GM19397 (cell line): ENCODE data around the gene FAXC.
"Not testable (repeated sequence)": the region's sequence is repeated elsewhere in the genome, so short reads cannot be mapped to it uniquely, and the experiment has no call there.

Experiments
- ATAC-seq: cut with Tn5 transposase; IDR thresholded peaks from one replicate; pipeline ENCODE4 v1.9.1; 2021; ENCODE audit warnings: mild to moderate bottlenecking, moderate library complexity; ENCODE audit not compliant: unreplicated experiment

FAXC gene

DNA sequence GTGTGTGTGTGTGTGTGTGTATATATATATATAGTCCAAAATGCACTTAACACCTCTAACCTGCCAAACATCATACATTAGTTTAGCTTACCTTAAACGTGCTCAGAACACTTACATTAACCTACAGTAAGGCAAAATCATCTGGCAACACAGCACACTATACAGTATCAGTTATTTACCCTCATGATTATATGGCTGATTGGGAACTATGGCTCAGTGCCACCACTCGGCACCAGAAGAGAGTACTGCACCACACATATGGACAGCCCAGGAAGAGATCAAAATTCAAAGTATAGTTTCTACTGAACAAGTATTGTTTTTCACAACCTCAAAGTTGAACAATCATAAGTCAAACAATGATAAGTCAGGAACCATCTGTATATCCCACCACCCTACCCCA lies 59.8 kb downstream of the FAXC start:
- no peak for ATAC-seq

DNA sequence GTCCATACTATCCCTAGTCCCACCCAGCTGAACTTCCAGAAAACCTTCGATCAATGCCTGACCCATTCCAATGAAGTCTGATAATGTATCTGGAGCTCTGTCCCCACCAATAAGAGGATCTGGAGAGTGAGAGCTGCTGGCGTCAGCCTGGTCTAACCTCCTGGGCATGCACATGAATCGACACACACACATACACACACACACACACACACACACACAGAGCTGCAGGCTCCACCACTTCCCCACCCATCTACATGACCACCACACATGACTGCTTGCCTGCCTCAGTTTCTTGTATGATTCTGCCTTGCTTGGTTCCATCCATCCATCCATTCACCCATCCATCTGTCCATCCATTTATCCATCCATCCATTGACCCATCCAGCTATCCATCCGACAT lies 60.8 kb downstream of the FAXC start:
- ATAC-seq, result no peak

DNA sequence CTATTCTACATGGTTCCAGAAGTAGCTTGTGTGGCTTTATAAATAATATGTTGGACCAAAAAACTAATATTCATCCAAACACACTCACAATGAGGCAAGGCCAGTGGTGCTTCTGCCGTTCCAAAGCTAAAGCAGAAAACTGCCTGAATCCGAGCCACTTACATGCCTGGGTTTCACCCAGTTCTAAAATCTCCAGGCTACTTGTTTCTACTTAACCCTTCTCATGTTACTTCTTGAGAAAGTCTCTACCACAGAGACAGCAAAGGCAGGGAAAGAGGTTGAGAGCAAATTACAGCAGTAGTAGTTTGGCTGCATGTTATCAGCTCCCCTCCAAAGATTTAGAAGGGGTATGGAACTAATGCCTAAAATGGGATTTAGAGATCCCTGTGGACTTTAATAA lies 62.0 kb downstream of the FAXC start:
- ATAC-seq, result no peak

DNA sequence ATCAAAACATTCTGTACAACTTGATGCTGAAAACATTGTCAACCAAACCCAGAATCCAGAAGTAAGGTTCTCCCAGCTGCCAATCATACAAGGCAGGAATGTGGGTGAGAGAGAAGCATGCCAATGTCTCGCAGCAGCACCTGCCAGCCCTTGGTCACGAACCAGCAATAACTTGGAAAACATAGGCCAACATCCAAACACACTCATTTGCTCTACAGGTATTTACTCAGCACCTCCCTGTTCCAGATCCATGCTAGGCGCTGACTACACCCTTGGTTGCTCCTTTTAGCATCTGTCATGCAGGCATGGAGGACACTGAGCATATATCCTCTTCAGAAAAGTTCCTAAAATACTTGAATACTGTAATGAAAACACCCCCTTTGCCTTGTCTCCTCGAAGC lies 63.6 kb downstream of the FAXC start:
- ATAC-seq, result no peak

DNA sequence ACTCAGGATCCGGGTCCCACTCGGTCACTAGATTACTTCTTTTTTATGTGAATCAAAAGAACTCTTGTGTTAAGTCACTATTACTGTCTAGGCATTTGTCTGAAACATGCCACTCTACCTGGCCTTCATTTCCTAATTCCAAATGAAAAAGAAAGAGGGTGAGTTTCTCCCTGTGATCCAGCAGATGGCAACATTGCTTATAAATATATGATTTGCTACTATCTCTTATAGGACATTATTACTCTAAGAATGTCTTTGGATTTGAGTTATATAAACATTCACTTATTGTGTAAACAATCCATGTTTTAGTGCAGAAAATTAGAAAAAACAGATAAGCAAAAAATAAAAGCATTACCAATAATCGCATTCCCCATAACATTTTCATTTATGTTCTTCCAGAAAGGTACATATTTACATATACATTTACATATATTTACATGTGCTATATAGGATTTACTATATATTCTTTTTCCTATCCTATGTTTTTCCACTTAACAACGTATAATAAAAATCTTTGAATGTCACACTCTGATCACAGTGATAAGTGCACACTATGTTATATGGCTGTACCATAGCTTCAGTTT lies 66.9 kb downstream of the FAXC start:
- no peak for ATAC-seq

DNA sequence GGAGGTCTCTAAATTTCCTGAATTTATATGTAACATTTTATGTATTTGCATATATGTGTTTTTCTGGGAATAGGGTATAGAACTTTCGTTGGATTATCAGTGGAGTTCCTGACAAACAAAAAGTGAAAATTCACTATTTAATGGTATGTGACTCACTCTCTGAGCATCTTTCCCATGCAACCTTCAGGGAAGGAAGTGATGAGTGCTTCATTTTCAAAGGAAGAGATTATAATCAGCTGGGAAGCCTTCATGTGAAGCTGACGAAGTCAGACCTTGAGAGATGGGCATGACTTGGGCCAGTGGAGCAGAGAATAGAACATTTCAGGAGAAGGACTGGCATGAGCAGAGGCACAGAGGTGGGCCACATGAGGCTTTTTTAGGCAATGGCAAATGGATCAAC lies 72.7 kb downstream of the FAXC start:
- ATAC-seq, result no peak

DNA sequence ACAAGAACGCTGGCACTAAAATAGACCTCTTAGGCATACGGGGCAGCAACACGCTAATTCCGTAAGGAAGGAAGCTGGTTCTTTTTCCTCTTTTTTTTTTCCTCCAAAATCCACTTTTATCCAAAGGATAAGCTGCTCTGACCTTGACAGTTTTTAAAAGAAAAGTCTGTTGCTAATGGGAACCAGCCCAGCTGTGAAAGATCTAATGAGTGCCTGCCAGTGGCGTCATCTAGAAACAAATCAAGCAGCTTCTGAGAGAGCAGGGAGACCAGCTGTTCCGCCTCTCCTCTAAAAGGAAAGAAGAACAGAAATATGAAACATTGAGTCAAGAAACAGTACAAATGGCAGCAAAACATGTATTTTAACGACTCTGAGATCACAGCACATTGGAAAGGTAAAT lies 78.6 kb downstream of the FAXC start:
- no peak for ATAC-seq

DNA sequence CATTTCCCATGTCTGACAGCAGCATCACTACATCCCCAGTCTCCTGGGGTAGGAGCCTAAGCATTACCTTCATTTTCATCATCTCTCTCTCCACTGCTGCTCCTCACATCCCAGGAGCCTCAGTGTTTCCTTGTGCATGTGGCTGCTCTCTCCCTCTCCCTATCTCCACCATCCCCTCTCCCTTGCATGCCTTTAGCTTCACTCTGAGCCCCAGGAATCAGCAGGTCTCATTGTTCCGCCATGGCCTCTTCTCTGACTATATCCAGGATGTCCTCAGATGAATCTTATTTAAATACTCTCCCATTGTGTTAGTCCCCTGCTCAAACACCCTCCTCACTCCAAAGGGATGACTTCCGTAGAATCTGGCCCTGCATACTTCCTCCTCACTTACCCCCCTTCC lies 79.4 kb downstream of the FAXC start:
- ATAC-seq, result no peak

DNA sequence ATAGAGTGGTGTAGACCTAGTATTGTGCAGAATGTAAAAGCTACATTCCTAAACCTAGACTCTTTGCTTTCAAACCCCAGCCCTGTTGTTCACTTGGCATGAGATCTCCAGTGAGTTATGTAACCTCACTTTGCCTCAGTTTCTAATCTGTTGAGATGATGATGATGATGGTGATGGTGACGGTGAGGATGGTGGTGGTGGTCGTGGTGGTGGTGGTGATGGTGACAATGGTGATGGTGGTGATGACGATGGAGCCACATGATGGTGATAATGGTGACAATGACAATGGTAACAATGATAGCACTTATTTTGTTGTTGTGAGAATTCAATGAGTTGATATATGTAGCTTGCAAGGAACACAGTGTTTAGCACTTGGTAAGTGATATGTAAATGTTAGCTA lies 80.3 kb downstream of the FAXC start:
- no peak for ATAC-seq

DNA sequence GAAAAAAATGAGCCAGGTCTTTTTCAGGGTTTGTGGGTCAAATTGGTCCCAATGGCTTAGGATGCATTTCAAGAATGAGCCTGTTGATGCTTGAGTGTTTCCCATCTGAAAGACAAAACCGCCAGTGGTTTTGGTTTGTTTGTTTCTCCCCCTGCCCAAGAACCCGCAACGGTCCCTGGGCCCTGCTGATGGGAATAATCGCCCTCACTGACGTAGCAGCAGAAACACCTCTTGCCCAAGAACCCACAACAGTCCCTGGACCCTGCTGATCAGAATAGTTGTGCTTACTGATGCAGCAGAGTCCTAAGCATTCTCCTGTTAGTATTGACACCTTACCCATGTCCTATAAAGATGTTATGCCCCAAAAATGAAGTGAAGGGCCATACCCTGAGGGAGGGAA lies 82.5 kb downstream of the FAXC start:
- not testable (repeated sequence) for ATAC-seq

DNA sequence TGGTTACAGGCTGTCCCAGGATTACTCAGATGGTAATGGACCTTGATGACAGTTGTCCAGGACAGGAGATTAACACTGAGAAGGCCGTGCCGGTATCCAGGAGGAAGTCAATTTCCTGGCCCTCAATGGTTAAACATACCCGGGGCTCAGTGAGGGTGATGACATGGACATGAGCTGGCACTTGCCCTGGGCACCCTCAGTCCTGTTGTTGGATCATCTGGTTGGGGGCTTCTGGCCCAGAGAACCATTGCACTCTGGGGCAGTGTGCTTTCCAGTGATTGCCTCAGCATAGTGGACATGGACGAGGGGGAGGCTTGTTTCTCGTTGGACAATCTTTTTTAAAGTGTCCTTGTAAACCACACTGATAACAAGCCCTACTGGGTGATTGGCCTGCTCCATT lies 84.0 kb downstream of the FAXC start:
- ATAC-seq, result not testable (repeated sequence)

DNA sequence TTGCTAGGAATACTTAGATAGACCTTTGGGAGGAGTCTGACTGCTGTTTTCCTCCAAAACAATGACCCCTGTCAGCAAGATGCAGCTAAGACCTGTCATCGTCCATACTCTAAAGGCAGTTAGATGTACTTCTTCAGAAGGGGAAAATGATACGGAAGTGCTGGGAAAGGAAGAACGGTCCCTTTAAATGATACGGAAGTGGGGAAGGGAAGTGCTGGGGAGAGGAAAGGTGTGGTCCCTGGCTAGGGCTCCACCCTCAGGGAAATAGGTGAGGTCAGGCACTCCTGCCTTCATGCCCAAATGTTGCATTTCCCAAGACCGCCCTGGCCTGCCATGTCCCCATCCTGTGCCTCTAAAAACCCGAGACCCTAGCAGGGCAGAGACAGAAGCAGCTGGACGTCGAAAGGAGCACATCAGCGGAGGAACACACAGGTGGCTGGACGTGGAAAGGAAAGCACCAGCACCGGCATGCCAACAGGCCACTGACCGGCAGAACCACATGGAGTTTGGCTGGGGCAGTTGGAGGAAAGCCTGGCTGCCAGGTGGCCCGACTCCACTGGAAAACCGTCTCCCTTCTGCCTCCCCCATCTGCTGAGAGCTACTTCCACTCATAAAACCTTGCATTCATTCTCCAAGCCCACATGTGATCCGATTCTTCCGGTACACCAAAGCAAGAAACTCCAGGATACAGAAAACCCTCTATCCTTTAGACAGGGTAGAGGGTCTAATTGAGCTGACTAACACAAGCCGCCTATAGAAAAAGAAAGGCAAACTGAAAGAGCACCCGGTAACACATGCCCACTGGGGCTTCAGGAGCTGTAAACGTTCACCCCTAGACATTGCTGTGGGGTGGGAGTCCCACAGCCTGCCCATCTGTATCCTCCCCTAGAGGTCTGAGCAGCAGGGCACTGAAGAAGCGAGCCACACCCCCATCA lies 94.6 kb downstream of the FAXC start:
- ATAC-seq, result no peak

DNA sequence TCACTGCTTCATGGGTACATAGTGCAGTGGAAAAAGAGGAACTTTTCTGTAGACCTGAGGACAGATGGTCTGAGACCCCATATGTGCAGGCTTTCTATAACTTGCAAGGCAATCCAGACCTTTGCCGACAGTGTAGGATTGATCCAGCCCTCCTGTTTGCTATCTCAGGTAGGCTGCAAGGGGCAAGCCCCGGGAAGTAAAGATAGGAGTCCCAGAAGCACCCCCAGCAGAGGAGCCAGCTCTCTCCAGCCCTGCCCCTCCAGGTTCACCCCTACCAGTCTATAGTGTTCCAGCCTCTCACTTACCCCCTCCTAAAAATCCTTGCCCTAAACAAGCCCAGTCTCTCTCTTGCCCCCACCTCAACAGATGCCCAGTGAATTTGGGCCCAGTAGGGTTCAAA lies 96.2 kb downstream of the FAXC start:
- no peak for ATAC-seq

DNA sequence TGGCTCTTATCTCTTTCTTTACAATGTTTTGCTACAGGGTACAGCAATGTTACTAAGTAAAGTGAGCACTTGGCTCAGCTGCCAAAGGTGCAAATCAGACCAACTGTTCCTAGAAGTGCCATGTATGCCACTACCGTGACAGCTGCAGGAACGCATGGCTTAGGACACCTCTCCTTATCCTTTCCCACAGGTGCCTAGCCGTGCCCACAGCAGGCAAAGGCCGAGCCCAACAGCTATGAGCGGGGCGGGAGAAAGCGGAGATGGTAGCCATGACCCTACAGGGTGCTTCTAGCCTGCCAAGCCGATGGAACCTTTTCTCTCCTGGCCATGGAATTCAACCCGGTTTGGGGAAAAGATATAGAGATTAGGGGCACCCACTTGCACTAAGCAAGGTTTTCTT lies 97.1 kb downstream of the FAXC start:
- ATAC-seq, result no peak

DNA sequence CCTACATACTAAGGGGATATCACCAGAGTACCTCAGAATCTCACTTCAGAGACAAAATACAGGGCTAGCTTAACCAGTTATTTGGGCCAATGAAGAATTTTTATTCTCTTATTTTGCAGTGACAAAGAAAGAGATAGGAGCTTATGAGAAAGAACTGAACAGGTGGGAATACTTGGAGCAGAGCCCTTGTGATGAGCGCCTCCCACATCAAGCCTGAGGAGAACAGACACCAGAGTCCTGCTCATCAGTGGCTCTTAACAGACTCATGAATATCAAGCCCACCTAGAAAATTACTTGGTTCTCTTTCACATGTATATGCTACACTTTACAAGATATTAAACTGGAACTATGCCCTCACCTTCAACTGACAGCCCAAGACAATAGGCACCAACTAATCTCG lies 99.0 kb downstream of the FAXC start:
- ATAC-seq, result no peak

DNA sequence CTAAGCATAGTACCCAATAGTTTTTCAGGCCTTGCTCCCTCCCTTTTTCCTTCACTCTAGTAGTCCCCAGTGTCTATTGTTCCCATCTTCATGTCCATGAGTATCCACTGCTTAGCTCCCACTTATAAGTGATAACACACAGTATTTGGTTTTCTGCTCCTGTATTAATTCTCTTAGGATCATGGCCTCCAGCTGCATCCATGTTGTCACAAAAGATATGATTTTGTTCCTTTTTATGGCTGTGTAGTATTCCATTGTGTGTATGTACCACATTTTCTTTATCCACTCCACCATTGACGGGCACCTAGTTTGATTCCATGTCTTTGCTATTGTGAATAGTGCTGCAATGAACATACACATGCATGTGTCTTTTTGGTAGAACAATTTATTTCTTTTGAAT lies 102.9 kb downstream of the FAXC start:
- ATAC-seq, result no peak

DNA sequence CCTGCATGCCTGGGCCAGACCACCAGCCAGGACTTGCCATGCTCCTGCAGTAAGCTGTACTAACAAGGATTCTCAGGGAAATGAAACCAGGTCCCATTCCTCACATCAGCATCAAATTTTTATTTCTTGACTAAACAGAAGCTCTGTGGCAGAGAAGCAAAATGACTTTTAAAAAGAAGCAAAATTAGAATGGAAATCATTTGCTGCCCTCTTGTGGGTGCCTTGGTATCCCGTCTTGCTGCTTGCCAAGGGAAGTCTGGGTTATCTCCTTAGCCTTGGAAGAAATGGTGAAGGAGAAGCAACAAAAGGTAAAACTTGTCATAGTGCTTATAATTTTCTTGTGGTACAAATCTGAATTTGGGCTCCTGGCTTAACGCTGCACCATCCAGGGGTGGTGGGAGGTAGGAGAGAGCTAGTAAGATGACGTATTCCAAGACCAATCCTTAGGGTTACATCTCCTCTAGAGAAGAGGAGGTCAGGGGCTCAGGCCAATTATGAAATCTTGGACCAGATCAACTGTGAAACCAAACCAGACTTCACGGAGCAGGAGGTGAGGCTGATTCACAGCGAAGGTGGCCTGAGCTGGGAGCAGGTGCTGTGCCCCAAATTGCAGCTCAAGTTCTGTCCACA lies 107.5 kb downstream of the FAXC start:
- ATAC-seq, result no peak

DNA sequence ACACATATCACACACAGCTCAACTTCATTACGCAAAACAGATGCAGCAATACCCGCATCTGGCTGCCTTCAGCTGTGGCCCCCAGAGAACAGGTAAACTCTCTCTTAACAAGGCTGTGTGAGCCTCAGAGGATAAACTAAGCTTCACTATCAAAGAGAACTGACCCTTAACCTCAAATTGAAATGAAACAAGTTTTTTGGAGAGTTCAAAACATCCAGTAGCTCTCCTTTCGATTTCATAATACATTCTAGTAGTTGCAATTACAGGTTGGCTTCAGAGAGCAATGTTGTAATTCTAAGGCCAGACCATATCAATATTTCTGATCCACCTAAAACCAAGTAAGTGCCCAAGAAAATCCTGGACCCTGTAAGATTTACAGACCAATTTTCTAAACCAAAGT lies 113.5 kb downstream of the FAXC start:
- no peak for ATAC-seq

DNA sequence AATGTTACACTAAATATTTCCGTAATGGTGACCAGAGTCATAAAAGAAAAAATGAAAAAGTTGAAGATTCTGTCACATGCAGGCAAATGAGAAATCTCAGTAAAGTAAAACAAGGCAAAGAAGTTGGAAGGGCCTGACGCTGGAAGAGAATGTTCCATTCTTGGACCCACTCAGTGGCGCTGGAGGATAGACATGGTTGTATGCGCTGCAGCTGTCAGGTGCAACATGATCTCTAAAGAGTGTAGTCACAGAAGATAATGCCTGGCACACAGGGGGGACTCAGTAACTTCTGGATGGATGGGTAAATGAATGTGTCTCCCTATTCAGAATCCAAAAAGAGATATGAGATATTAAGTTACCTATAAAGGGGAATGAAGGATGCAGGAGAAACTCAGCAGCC lies 116.3 kb downstream of the FAXC start:
- no peak for ATAC-seq

DNA sequence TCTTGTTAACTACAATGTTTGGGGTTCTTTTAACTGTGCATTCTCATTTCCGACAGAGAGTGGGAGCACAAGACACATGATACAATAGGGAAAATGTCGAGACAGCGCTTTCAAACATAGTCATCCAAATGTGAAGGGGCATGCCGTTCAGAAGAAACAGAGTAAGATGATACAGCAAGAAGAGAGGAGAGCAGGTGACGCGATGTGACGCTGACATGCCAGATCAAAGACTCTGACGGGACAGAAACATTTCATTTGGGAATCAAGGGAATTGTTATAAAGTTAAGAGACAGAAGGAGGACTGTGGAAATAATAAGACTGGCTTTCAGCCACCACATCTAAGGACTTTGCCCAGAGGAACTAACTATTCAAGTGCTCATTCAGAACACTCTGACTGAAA lies 117.4 kb downstream of the FAXC start:
- no peak for ATAC-seq

DNA sequence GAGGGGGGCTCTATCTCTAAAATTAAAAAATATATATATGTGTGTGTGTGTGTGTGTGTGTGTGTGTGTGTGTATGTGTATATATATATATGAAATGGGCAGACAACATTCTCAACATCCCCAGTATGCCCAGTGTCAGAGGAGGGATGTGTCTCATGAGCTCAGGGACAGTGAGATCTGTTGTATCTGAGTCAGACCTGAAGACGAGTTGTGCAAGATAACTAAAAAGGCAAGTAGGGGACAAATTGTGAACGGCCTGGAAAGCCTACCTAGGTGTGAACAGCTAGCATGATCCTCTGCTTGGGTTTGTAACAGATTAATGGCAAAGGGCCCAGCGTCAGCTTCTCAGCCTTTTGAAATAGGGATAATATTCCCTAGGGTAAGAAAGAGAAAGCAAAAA lies 124.3 kb downstream of the FAXC start:
- ATAC-seq, result no peak
